Activated naive CD4-positive, alpha-beta T cell treated with anti-CD3 and anti-CD28 coated beads for 36 hours (primary cell): ENCODE measurements around the gene HDGFL2. TPM values are rescaled to one million over a fixed set of nuclear protein-coding genes. Genes with fewer than 3 reads are reported as not detected.

Source experiments
- CTCF ChIA-PET: fragments of 350-600 bp; sonication (Branson Sonifier 250); formaldehyde crosslinking; loops from one replicate; lab custom pipeline; 2021; ENCODE audit warnings: antibody characterized with exemption; lab: Charles Lee
- DNase-seq: peaks from one replicate; pipeline ENCODE4 v3.0.0-alpha.2; 2020
- H3K27ac Mint-ChIP-seq: one replicate; pipeline ENCODE4 v1.8.0; 2021; ENCODE audit warnings: mild to moderate bottlenecking, mixed read lengths
- H3K27me3 Mint-ChIP-seq: one replicate; pipeline ENCODE4 v1.8.0; 2021; ENCODE audit warnings: low read depth, mixed read lengths
- H3K36me3 Mint-ChIP-seq: one replicate; pipeline ENCODE4 v1.8.0; 2021; ENCODE audit warnings: low read depth, mixed read lengths
- H3K4me1 Mint-ChIP-seq: one replicate; pipeline ENCODE4 v1.8.0; 2021; ENCODE audit warnings: low read depth, mixed read lengths
- H3K4me3 Mint-ChIP-seq: one replicate; pipeline ENCODE4 v1.8.0; 2021; ENCODE audit warnings: mild to moderate bottlenecking, moderate library complexity, mixed read lengths
- H3K9me3 Mint-ChIP-seq: one replicate; pipeline ENCODE4 v1.8.0; 2021; ENCODE audit warnings: mixed read lengths
- intact Hi-C: fragments of 100-400 bp; cut with micrococcal nuclease; formaldehyde crosslinking; loops from one replicate; pipeline ENCODE4 v1.15.1; 2023
- total RNA-seq, 2 experiments: library from RNA; stranded (reverse); gene quantifications; one replicate each; pipeline ENCODE4 v1.2.3, GENCODE V29; 2021

Gene HDGFL2
- 10 to 100 TPM; 43.0 to 43.5 TPM for total RNA-seq

- intact Hi-C loops, result loop anchor here (1.0 to 5.0 kb wide), 7 partner anchors 53 to 1215 kb away; partner anchors contain the start of genes DPP9, FEM1A, FZR1 and MPND
- H3K9me3 Mint-ChIP-seq, result no peaks in the 10 kb centered on the region
- no peak for DNase-seq
- H3K27me3 Mint-ChIP-seq, result no peaks in the 10 kb centered on the region
- H3K36me3 Mint-ChIP-seq, result no peaks in the 10 kb centered on the region
- no peak within 1 kb of the TSS for H3K27ac Mint-ChIP-seq
- H3K4me3 Mint-ChIP-seq, result peak within 1 kb of the TSS; percentile 66
- H3K4me1 Mint-ChIP-seq, result peaks cover 21% of the 10 kb centered on the region
- CTCF ChIA-PET, result interaction anchor here (1.5 kb wide), 1 partner anchor 72 kb away, joined by 10 read pairs; the partner anchor contains the start of gene SH3GL1
Observed at GRCh38 chr19:4472174-4472974, at the start of gene HDGFL2. TSS of gene HDGFL2 (plus strand) at chr19:4472297. CDS start at chr19:4472351, 54 bp downstream.

- Mint-ChIP-seq H3K27ac (no peak overlapping the region), H3K4me3 (no peak overlapping the region), H3K36me3 (peaks cover 29% of the 10 kb centered on the region), H3K27me3 (no peaks in the 10 kb centered on the region), H3K4me1 (peaks cover 4% of the 10 kb centered on the region), H3K9me3 (no peaks in the 10 kb centered on the region)
- DNase-seq, result no peak
- intact Hi-C loops, result no loop called here
- CTCF ChIA-PET, result interaction anchor here (2.0 kb wide), 1 partner anchor 10 kb away, joined by 4 read pairs; no protein-coding TSS in a partner anchor
Observed at GRCh38 chr19:4423416-4424126, 48.5 kb upstream of the HDGFL2 start.

GRCh38 chr19:4425537-4425936 lies 46.6 kb upstream of the HDGFL2 start:
- H3K27me3 Mint-ChIP-seq, result no peaks in the 10 kb centered on the region
- H3K36me3 Mint-ChIP-seq, result peaks cover 42% of the 10 kb centered on the region
- no peaks in the 10 kb centered on the region for H3K9me3 Mint-ChIP-seq
- no peak for DNase-seq
- H3K4me1 Mint-ChIP-seq, result peaks cover 4% of the 10 kb centered on the region
- CTCF ChIA-PET, result no interaction called here
- H3K27ac Mint-ChIP-seq, result no peak overlapping the region
- H3K4me3 Mint-ChIP-seq, result no peak overlapping the region
- intact Hi-C loops, result no loop called here

- Mint-ChIP-seq H3K27ac (no peak overlapping the region), H3K36me3 (peaks cover 58% of the 10 kb centered on the region), H3K4me3 (no peak overlapping the region), H3K4me1 (peaks cover 2% of the 10 kb centered on the region), H3K9me3 (no peaks in the 10 kb centered on the region), H3K27me3 (no peaks in the 10 kb centered on the region)
- no peak for DNase-seq
- intact Hi-C loops, result no loop called here
- CTCF ChIA-PET, result no interaction called here
Observed at GRCh38 chr19:4428326-4428975, 43.6 kb upstream of the HDGFL2 start.

GRCh38 chr19:4429256-4429655 lies 42.8 kb upstream of the HDGFL2 start:
- no peaks in the 10 kb centered on the region for H3K27me3 Mint-ChIP-seq
- no peak overlapping the region for H3K27ac Mint-ChIP-seq
- no peaks in the 10 kb centered on the region for H3K9me3 Mint-ChIP-seq
- no peak overlapping the region for H3K4me3 Mint-ChIP-seq
- H3K4me1 Mint-ChIP-seq, result no peaks in the 10 kb centered on the region
- intact Hi-C loops, result no loop called here
- no peak for DNase-seq
- peaks cover 56% of the 10 kb centered on the region for H3K36me3 Mint-ChIP-seq
- CTCF ChIA-PET, result no interaction called here

GRCh38 chr19:4429771-4430171 lies 42.3 kb upstream of the HDGFL2 start:
- intact Hi-C loops, result no loop called here
- Mint-ChIP-seq H3K27me3 (no peaks in the 10 kb centered on the region), H3K9me3 (no peaks in the 10 kb centered on the region), H3K4me3 (no peak overlapping the region), H3K36me3 (peaks cover 61% of the 10 kb centered on the region), H3K27ac (no peak overlapping the region), H3K4me1 (no peaks in the 10 kb centered on the region)
- DNase-seq, result no peak
- CTCF ChIA-PET, result no interaction called here

- intact Hi-C loops, result no loop called here
- DNase-seq, result no peak
- H3K4me3 Mint-ChIP-seq, result no peak overlapping the region
- H3K36me3 Mint-ChIP-seq, result peaks cover 57% of the 10 kb centered on the region
- no peaks in the 10 kb centered on the region for H3K4me1 Mint-ChIP-seq
- H3K9me3 Mint-ChIP-seq, result no peaks in the 10 kb centered on the region
- H3K27ac Mint-ChIP-seq, result no peak overlapping the region
- CTCF ChIA-PET, result interaction anchor here (0.6 to 0.7 kb wide), 2 partner anchors 13 to 212 kb away, joined by 4 read pairs; no protein-coding TSS in a partner anchor
- no peaks in the 10 kb centered on the region for H3K27me3 Mint-ChIP-seq
Observed at GRCh38 chr19:4430760-4431159, 41.3 kb upstream of the HDGFL2 start.

GRCh38 chr19:4431296-4431695 lies 40.8 kb upstream of the HDGFL2 start:
- CTCF ChIA-PET, result interaction anchor here (0.6 to 0.7 kb wide), 2 partner anchors 13 to 213 kb away, joined by 4 read pairs; no protein-coding TSS in a partner anchor
- H3K27ac Mint-ChIP-seq, result no peak overlapping the region

GRCh38 chr19:4431808-4432674 lies 40.1 kb upstream of the HDGFL2 start:
- no peak overlapping the region for H3K4me3 Mint-ChIP-seq
- CTCF ChIA-PET, result no interaction called here
- no peaks in the 10 kb centered on the region for H3K9me3 Mint-ChIP-seq
- no peak for DNase-seq
- peaks cover 55% of the 10 kb centered on the region for H3K36me3 Mint-ChIP-seq
- H3K27me3 Mint-ChIP-seq, result no peaks in the 10 kb centered on the region
- no peaks in the 10 kb centered on the region for H3K4me1 Mint-ChIP-seq
- H3K27ac Mint-ChIP-seq, result no peak overlapping the region
- intact Hi-C loops, result no loop called here

More at GRCh38 chr19:4431296-4431695, 40.8 kb upstream of the HDGFL2 start:
- H3K9me3 Mint-ChIP-seq, result no peaks in the 10 kb centered on the region
- intact Hi-C loops, result no loop called here
- no peaks in the 10 kb centered on the region for H3K27me3 Mint-ChIP-seq
- H3K4me3 Mint-ChIP-seq, result no peak overlapping the region
- H3K36me3 Mint-ChIP-seq, result peaks cover 54% of the 10 kb centered on the region
- no peaks in the 10 kb centered on the region for H3K4me1 Mint-ChIP-seq
- no peak for DNase-seq

- CTCF ChIA-PET, result interaction anchor here (0.6 kb wide), 1 partner anchor 114 kb away, joined by 4 read pairs; no protein-coding TSS in a partner anchor
- DNase-seq, result no peak
- Mint-ChIP-seq H3K27ac (no peak overlapping the region), H3K4me1 (no peaks in the 10 kb centered on the region), H3K27me3 (no peaks in the 10 kb centered on the region), H3K9me3 (no peaks in the 10 kb centered on the region), H3K4me3 (no peak overlapping the region), H3K36me3 (peaks cover 58% of the 10 kb centered on the region)
- intact Hi-C loops, result no loop called here
Observed at GRCh38 chr19:4432918-4433506, 39.1 kb upstream of the HDGFL2 start.

- Mint-ChIP-seq H3K27me3 (no peaks in the 10 kb centered on the region), H3K9me3 (no peaks in the 10 kb centered on the region), H3K27ac (no peak overlapping the region), H3K4me1 (no peaks in the 10 kb centered on the region), H3K4me3 (no peak overlapping the region), H3K36me3 (peaks cover 50% of the 10 kb centered on the region)
- no peak for DNase-seq
- intact Hi-C loops, result no loop called here
- CTCF ChIA-PET, result no interaction called here
Observed at GRCh38 chr19:4434391-4434790, 37.7 kb upstream of the HDGFL2 start.
